Endothelial cell of umbilical vein (primary cell): Measurements from ENCODE around the gene ITGA8.

Experiments
- CTCF ChIP-seq, 2 donors: IDR thresholded peaks; 1 replicate in 1 of 2; 2 replicates in 1 of 2; pipeline ENCODE4 v1.5.1; 2011; ENCODE audit warnings: low read length in 2 of 2, mild to moderate bottlenecking in 2 of 2, moderate library complexity in 2 of 2, control low read depth in 1 of 2, inconsistent platforms in 1 of 2, low read depth in 1 of 2; ENCODE audit not compliant: insufficient read depth in 1 of 2; ENCODE audit errors: extremely low read depth in 1 of 2
- MAX ChIP-seq: IDR thresholded peaks from 2 replicates; pipeline ENCODE4 v1.6.1; 2011; ENCODE audit not compliant: insufficient read depth, insufficient read length
- POLR2A ChIP-seq: IDR thresholded peaks from 2 replicates; pipeline ENCODE4 v1.6.1; 2012; ENCODE audit warnings: low read depth, mild to moderate bottlenecking, control low read depth, low read length

DNA sequence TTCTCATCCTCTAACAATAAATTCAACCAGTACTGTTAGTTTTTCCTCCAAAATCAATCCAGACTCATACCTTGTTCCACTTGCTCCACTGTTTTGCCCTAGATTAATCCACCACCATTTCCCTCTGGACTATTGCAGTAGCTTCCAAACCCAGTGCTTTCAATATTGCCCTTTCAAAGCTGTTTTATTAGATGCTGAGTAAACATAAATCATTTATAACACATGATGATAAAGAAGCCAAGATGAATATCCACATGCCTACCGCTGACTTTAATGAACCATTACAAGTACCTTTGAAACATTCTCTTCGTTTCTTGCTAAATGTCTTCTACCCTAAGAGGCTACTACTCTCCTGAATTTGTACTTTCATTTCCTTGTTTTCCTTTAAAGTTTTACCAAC, 174.5 kb downstream of the ITGA8 start:
- TF ChIP-seq CTCF (IDR thresholded peaks at IDR 0.05; ENCODE audit: extremely low read depth in 1 of 2, insufficient read depth in 1 of 2, low read depth in 1 of 2, low read length in 2 of 2) (no peak), POLR2A (no peak), MAX (no peak)
